Glutamatergic neuron (in vitro differentiated cells): ENCODE data around the gene CHPT1. TPM values are rescaled to one million over a fixed set of nuclear protein-coding genes. Genes with fewer than 3 reads are reported as not detected.

Experiments used
- DNase-seq: peaks from one replicate; pipeline ENCODE4 v3.0.0; 2022
- H3K27ac Mint-ChIP-seq: one replicate; pipeline ENCODE4 v1.8.0; 2020; ENCODE audit warnings: mild to moderate bottlenecking, mixed read lengths, inconsistent platforms; ENCODE audit not compliant: unreplicated experiment
- H3K27me3 Mint-ChIP-seq: one replicate; pipeline ENCODE4 v1.8.0; 2020; ENCODE audit warnings: mild to moderate bottlenecking, moderate library complexity, mixed read lengths, inconsistent platforms; ENCODE audit not compliant: unreplicated experiment
- H3K36me3 Mint-ChIP-seq: one replicate; pipeline ENCODE4 v1.8.0; 2020; ENCODE audit warnings: mild to moderate bottlenecking, mixed read lengths, inconsistent platforms; ENCODE audit not compliant: unreplicated experiment
- H3K4me1 Mint-ChIP-seq: one replicate; pipeline ENCODE4 v1.8.0; 2020; ENCODE audit warnings: mild to moderate bottlenecking, low read depth, mixed read lengths, inconsistent platforms; ENCODE audit not compliant: unreplicated experiment
- H3K4me3 Mint-ChIP-seq: one replicate; pipeline ENCODE4 v1.8.0; 2020; ENCODE audit warnings: mild to moderate bottlenecking, mixed read lengths, inconsistent platforms; ENCODE audit not compliant: unreplicated experiment
- H3K9me3 Mint-ChIP-seq: one replicate; pipeline ENCODE4 v1.8.0; 2020; ENCODE audit warnings: mild to moderate bottlenecking, moderate library complexity, mixed read lengths, inconsistent platforms; ENCODE audit not compliant: unreplicated experiment
- total RNA-seq: library from RNA; stranded (reverse); fragmentation: NEBNext Ultra II Directional; extraction: Animal tissue kit (Norgen Biotek cat#: 25700); gene quantifications from one replicate; pipeline ENCODE4 v1.2.1, GENCODE V29; 2021; ENCODE audit not compliant: unreplicated experiment
- TF ChIP-seq, protein P1 (sequence below): fragments of 200-600 bp; sonication (generic); IDR thresholded peaks from one replicate; pipeline ENCODE4 v1.5.0; 2021; ENCODE audit not compliant: partially characterized antibody, unreplicated experiment

Gene CHPT1
- total RNA-seq, 1 donor from 2014 or later = 9.2 TPM

DNA sequence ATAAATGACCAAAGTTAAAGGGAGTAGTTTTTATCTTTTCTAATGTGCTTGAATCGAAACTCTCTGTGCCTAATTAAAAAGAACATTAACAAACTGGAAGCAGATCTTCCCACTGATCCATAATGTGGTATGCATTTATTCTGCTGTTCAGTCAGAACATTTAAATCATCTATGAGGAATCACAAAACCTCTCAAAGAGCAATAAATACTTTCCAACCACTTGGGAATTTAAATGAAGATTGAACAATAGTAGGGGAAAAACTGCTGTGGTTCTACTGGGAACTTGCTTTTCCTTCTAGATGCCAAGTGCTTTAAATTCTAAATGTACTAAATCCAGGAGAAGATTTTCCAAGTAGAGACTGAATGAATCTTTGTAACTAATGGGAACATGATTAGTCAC is 12.3 kb upstream of the CHPT1 start:
- no peak for DNase-seq
- Mint-ChIP-seq H3K4me3 (no peak overlapping the region), H3K27ac (no peak overlapping the region), H3K36me3 (no peaks in the 10 kb centered on the region), H3K4me1 (no peaks in the 10 kb centered on the region), H3K9me3 (no peaks in the 10 kb centered on the region), H3K27me3 (no peaks in the 10 kb centered on the region)
- TF ChIP-seq, protein P1, sequence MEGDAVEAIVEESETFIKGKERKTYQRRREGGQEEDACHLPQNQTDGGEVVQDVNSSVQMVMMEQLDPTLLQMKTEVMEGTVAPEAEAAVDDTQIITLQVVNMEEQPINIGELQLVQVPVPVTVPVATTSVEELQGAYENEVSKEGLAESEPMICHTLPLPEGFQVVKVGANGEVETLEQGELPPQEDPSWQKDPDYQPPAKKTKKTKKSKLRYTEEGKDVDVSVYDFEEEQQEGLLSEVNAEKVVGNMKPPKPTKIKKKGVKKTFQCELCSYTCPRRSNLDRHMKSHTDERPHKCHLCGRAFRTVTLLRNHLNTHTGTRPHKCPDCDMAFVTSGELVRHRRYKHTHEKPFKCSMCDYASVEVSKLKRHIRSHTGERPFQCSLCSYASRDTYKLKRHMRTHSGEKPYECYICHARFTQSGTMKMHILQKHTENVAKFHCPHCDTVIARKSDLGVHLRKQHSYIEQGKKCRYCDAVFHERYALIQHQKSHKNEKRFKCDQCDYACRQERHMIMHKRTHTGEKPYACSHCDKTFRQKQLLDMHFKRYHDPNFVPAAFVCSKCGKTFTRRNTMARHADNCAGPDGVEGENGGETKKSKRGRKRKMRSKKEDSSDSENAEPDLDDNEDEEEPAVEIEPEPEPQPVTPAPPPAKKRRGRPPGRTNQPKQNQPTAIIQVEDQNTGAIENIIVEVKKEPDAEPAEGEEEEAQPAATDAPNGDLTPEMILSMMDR = no peak

DNA sequence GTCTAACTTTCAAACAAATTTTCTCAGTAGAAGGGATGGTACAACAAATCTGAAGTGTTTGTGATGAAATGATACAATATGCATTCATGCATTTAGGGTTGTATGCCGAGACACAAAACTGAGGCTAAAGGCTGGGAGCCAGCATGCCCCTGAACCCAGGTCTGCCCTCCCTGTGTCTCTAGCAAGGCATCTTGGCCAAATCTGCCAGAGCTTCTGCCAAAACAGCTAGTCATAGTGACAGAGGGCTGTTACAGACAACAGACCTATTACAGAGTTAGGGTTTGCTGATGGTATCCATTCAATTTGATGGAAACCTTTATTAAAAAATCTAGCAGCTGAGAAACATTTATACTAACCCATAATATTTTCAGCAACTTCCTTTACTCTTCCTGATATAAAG is 11.3 kb upstream of the CHPT1 start:
- no peaks in the 10 kb centered on the region for H3K27me3 Mint-ChIP-seq
- H3K27ac Mint-ChIP-seq = no peak overlapping the region
- no peaks in the 10 kb centered on the region for H3K4me1 Mint-ChIP-seq
- H3K36me3 Mint-ChIP-seq = no peaks in the 10 kb centered on the region
- DNase-seq = no peak
- TF ChIP-seq, protein P1 = no peak
- no peaks in the 10 kb centered on the region for H3K9me3 Mint-ChIP-seq
- no peak overlapping the region for H3K4me3 Mint-ChIP-seq

DNA sequence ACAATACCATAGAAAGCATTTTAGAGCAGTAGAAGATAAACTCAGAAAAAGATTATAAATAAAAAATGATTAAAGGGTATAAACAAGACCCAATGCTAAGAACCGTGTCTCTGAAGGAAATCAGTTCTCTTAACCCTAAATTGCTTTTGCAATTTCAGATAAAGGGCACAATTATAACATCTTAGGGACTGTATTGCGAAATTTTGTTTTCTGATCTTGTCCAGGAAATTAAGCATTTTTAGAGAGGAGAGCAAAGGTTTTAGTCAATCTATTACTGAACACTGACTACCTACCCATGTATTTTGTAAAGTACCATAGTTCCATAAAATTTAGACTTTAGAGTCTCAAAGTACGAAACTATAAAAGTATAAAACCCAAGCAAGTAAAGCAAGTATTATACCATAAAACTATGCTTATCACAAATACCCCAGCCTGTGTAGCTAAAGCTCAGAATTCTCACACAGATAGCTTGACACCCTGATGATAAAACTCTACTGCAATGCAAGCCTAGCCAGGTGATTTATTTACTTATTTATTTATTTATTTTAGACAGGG is 6.8 kb upstream of the CHPT1 start:
- DNase-seq = no peak
- Mint-ChIP-seq H3K36me3 (no peaks in the 10 kb centered on the region), H3K4me3 (no peak overlapping the region), H3K27ac (no peak overlapping the region), H3K27me3 (peaks cover 1% of the 10 kb centered on the region), H3K9me3 (no peaks in the 10 kb centered on the region), H3K4me1 (no peaks in the 10 kb centered on the region)
- TF ChIP-seq, protein P1 = no peak

DNA sequence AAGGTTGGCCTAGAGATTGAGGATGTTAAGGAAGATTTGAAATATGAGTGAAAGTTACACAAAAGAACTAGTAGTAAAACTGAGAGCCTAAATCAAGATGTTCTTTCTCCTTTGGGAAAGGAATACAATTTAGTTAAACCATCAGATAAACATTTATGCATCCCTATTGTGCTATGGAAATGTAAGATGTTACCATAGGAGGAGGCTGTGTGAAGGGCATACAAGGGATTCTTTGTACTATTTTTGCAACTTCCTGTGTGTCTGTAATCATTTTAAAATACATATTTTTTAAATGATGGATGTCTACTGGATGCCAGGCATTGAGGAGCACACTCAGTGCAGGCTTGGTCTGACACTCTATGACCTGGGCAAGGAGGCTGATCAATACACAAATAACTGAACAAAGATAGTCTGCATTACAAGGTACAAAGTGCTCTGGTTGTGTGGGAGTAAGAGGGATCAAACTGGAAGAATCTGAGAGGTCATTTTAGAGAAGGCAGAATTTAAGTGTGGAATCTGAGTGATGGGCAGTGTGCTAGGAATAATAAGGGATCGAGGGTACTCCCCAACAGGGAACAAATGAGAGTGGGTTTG is 5.8 kb upstream of the CHPT1 start:
- H3K9me3 Mint-ChIP-seq = peaks cover 2% of the 10 kb centered on the region
- no peak for DNase-seq
- no peak overlapping the region for H3K27ac Mint-ChIP-seq
- TF ChIP-seq, protein P1 = no peak
- H3K27me3 Mint-ChIP-seq = peaks cover 4% of the 10 kb centered on the region
- H3K4me1 Mint-ChIP-seq = peaks cover 4% of the 10 kb centered on the region
- no peaks in the 10 kb centered on the region for H3K36me3 Mint-ChIP-seq
- no peak overlapping the region for H3K4me3 Mint-ChIP-seq

DNA sequence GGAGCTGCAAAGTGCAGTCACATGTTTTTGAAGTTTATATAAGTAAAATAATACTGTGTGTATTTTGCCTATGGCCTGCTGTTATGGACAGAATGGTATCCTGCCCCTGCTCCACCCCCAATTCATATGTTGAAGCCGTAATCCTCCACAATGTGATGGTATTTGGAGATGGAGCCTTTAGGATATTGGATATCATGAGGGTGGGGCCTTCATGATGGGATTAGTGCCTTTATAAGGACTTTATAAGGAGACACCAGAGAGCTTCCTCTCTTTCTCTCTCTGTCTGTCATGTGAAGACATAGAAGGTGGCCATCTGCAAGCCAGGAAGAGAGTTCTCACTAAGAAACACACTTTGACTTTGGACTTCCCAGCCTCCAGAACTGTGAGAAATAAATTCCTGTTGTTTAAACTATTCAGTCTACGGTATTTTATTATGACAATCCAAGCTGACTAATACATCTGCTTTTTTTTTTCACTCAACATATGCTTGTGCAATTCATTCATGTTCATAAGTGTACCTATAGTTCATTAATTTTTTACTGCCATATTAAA is 3.1 kb upstream of the CHPT1 start:
- TF ChIP-seq, protein P1 = no peak
- peaks cover 9% of the 10 kb centered on the region for H3K9me3 Mint-ChIP-seq
- H3K4me3 Mint-ChIP-seq = no peak overlapping the region
- no peak for DNase-seq
- H3K27ac Mint-ChIP-seq = no peak overlapping the region
- peaks cover 9% of the 10 kb centered on the region for H3K4me1 Mint-ChIP-seq
- H3K36me3 Mint-ChIP-seq = no peaks in the 10 kb centered on the region
- peaks cover 7% of the 10 kb centered on the region for H3K27me3 Mint-ChIP-seq
